Thymus (tissue), 11 donors: Measurements from ENCODE around the gene YKT6. TPM values are rescaled to one million over a fixed set of nuclear protein-coding genes. Genes with fewer than 3 reads are reported as not detected.

Experiments
- DNase-seq, 9 donors: peaks; one replicate each; pipeline ENCODE4 v3.0.0-alpha.2; 2013; ENCODE audit warnings: low spot score in 9 of 9, low read depth in 6 of 9, missing footprints in 1 of 9
- H3K27ac ChIP-seq, 2 donors: one replicate each; pipeline ENCODE4 v1.5.1; 2013; ENCODE audit warnings: control low read depth in 1 of 2, low read depth in 1 of 2, low read length in 1 of 2, mild to moderate bottlenecking in 1 of 2, moderate library complexity in 1 of 2
- H3K27me3 ChIP-seq, 2 donors: one replicate each; pipeline ENCODE4 v1.5.1; 2013; ENCODE audit warnings: low read length in 1 of 2; ENCODE audit not compliant: control insufficient read depth in 2 of 2, insufficient read depth in 1 of 2
- H3K36me3 ChIP-seq, 2 donors: one replicate each; pipeline ENCODE4 v1.5.1; 2013; ENCODE audit warnings: low read length in 1 of 2, mild to moderate bottlenecking in 1 of 2, moderate library complexity in 1 of 2; ENCODE audit not compliant: control insufficient read depth in 2 of 2, insufficient read depth in 2 of 2
- H3K4me1 ChIP-seq, 2 donors: one replicate each; pipeline ENCODE4 v1.5.1; 2013; ENCODE audit warnings: low read length in 2 of 2; ENCODE audit not compliant: control insufficient read depth in 2 of 2, insufficient read depth in 2 of 2
- H3K4me3 ChIP-seq, 2 donors: one replicate each; pipeline ENCODE4 v1.5.1; 2013; ENCODE audit warnings: low read length in 2 of 2, control low read depth in 1 of 2, mild to moderate bottlenecking in 1 of 2
- H3K9me3 ChIP-seq, 2 donors: one replicate each; pipeline ENCODE4 v1.5.1; 2013; ENCODE audit warnings: low read length in 1 of 2, mild to moderate bottlenecking in 1 of 2; ENCODE audit not compliant: control insufficient read depth in 2 of 2, insufficient read depth in 1 of 2
- WGBS: extraction: QIAGEN DNeasy Blood & Tissue Kit; methylation state at CpG from one replicate; pipeline ENCODE4 v1.1.7; 2013; 5-methylcytosine and 5-hydroxymethylcytosine counted together
- polyA plus RNA-seq: library from polyadenylated mRNA; stranded (reverse); fragments of 200-250 nt; gene quantifications from one replicate; pipeline ENCODE4 v1.2.3, GENCODE V29; 2013
- total RNA-seq: library from RNA; stranded (reverse); fragments of 120-200 nt; gene quantifications from one replicate; pipeline ENCODE4 v1.2.4, GENCODE V29; 2013
- donor health status: healthy.

Gene YKT6
- total and polyA plus RNA-seq, 2 donors = 38.9 to 44.0 TPM

GRCh38 chr7:44188480-44189225, 12.1 kb upstream of the YKT6 start:
- 85% methylated on average over 16 of the region's 16 CpGs for WGBS
- H3K27ac ChIP-seq = no peak overlapping the region
- no peaks in the 10 kb centered on the region for H3K9me3 ChIP-seq
- H3K27me3 ChIP-seq = peaks cover 0 to 6% of the 10 kb centered on the region in 2 donors
- no peaks in the 10 kb centered on the region for H3K4me1 ChIP-seq
- H3K36me3 ChIP-seq = no peaks in the 10 kb centered on the region
- H3K4me3 ChIP-seq = no peak overlapping the region
- no peak for DNase-seq

- 95% methylated on average over 11 of the region's 11 CpGs for WGBS
- Histone ChIP-seq H3K27me3 (peaks cover 0 to 6% of the 10 kb centered on the region in 2 donors), H3K4me3 (no peak within 1 kb of the TSS), H3K36me3 (no peaks in the 10 kb centered on the region), H3K27ac (no peak within 1 kb of the TSS), H3K4me1 (no peaks in the 10 kb centered on the region), H3K9me3 (no peaks in the 10 kb centered on the region)
- no peak for DNase-seq
Observed at GRCh38 chr7:44189286-44189992, 11.3 kb upstream of the YKT6 start, which contains the start of gene GCK. TSS of gene GCK (minus strand) at chr7:44189439. CDS start at chr7:44188953, 486 bp downstream.

- 88% methylated on average over 14 of the region's 14 CpGs for WGBS
- no peaks in the 10 kb centered on the region for H3K9me3 ChIP-seq
- H3K27me3 ChIP-seq = peaks cover 0 to 6% of the 10 kb centered on the region in 2 donors
- H3K36me3 ChIP-seq = no peaks in the 10 kb centered on the region
- H3K27ac ChIP-seq = no peak overlapping the region
- no peak overlapping the region for H3K4me3 ChIP-seq
- no peaks in the 10 kb centered on the region for H3K4me1 ChIP-seq
- no peak for DNase-seq
Observed at GRCh38 chr7:44189993-44190872, 10.5 kb upstream of the YKT6 start.

GRCh38 chr7:44191171-44191570, 9.6 kb upstream of the YKT6 start:
- peaks cover 0 to 6% of the 10 kb centered on the region in 2 donors for H3K27me3 ChIP-seq
- no peaks in the 10 kb centered on the region for H3K36me3 ChIP-seq
- no peak overlapping the region for H3K4me3 ChIP-seq
- no peak overlapping the region for H3K27ac ChIP-seq
- DNase-seq = no peak
- H3K4me1 ChIP-seq = peaks cover 0 to 4% of the 10 kb centered on the region in 2 donors
- 92% methylated on average over 5 of the region's 5 CpGs for WGBS
- no peaks in the 10 kb centered on the region for H3K9me3 ChIP-seq

- Histone ChIP-seq H3K27me3 (peaks cover 3 to 4% of the 10 kb centered on the region in 2 donors), H3K4me3 (no peak overlapping the region), H3K9me3 (no peaks in the 10 kb centered on the region), H3K36me3 (no peaks in the 10 kb centered on the region), H3K27ac (no peak overlapping the region), H3K4me1 (peaks cover 0 to 5% of the 10 kb centered on the region in 2 donors)
- DNase-seq = no peak
- WGBS = 96% methylated on average over 7 of the region's 7 CpGs
Observed at GRCh38 chr7:44193011-44193802, 7.6 kb upstream of the YKT6 start.

- Histone ChIP-seq H3K9me3 (no peaks in the 10 kb centered on the region), H3K27me3 (peaks cover 3 to 4% of the 10 kb centered on the region in 2 donors), H3K27ac (no peak overlapping the region), H3K4me1 (peaks cover 0 to 5% of the 10 kb centered on the region in 2 donors), H3K4me3 (no peak overlapping the region), H3K36me3 (no peaks in the 10 kb centered on the region)
- WGBS = 87% methylated on average over 2 of the region's 2 CpGs
- no peak for DNase-seq
Observed at GRCh38 chr7:44194069-44194468, 6.7 kb upstream of the YKT6 start.

GRCh38 chr7:44194562-44195145, 6.1 kb upstream of the YKT6 start:
- Histone ChIP-seq H3K27me3 (peaks cover 3 to 4% of the 10 kb centered on the region in 2 donors), H3K27ac (no peak overlapping the region), H3K4me3 (no peak overlapping the region), H3K9me3 (no peaks in the 10 kb centered on the region), H3K36me3 (no peaks in the 10 kb centered on the region), H3K4me1 (peaks cover 0 to 5% of the 10 kb centered on the region in 2 donors)
- no peak for DNase-seq
- WGBS = 92% methylated on average over 3 of the region's 3 CpGs

GRCh38 chr7:44195889-44196288, 4.9 kb upstream of the YKT6 start:
- Histone ChIP-seq H3K27me3 (peaks cover 3 to 4% of the 10 kb centered on the region in 2 donors), H3K9me3 (no peaks in the 10 kb centered on the region), H3K4me1 (peaks cover 0 to 5% of the 10 kb centered on the region in 2 donors), H3K36me3 (no peaks in the 10 kb centered on the region), H3K4me3 (no peak overlapping the region), H3K27ac (no peak overlapping the region)
- peak in 2 of 9 donors; percentile 1 to 18 for DNase-seq
- 12% methylated on average over 1 of the region's 1 CpG for WGBS
